GM10248 (cell line): ENCODE data around the gene C10orf95.

Experiments used
- CTCF ChIA-PET: fragments of 300-600 bp; sonication (Branson Sonifier 250); formaldehyde crosslinking; extraction: SDS; loops from one replicate; lab custom pipeline; 2021; ENCODE audit warnings: antibody characterized with exemption; lab: Yijun Ruan, JAX
- POLR2A ChIA-PET: fragments of 350-650 bp; sonication (Branson Sonifier 250); formaldehyde crosslinking; extraction: SDS; loops from one replicate; lab custom pipeline; 2020; ENCODE audit warnings: antibody characterized with exemption; lab: Yijun Ruan, JAX
- DNase-seq: peaks from one replicate; pipeline ENCODE4 v3.0.0; 2012; ENCODE audit errors: extremely low spot score
- CTCF ChIP-seq: IDR thresholded peaks from 2 replicates; pipeline ENCODE4 v1.5.1; 2012; ENCODE audit warnings: mild to moderate bottlenecking, low read depth; ENCODE audit errors: extremely low read depth, missing control alignments, control extremely low read depth

Gene C10orf95

GRCh38 chr10:102452672-102453340, 1.5 kb upstream of the C10orf95 start:
- no peak for TF ChIP-seq CTCF
- POLR2A ChIA-PET: interaction anchor here (0.6 kb wide), 1 partner anchor 10 kb away, joined by 4 read pairs; no protein-coding TSS in a partner anchor
- DNase-seq: no peak
- CTCF ChIA-PET: interaction anchor here (0.9 to 4.9 kb wide), 9 partner anchors 9 to 223 kb away, joined by 3 to 36 read pairs (median 6); partner anchors contain the start of gene FBXL15

GRCh38 chr10:102450374-102451104, 804 bp downstream of the C10orf95 start:
- peak; percentile 90 for DNase-seq
- POLR2A ChIA-PET: interaction anchor here (0.5 to 1.5 kb wide), 6 partner anchors 11 to 127 kb away, joined by 3 to 15 read pairs (median 5); no protein-coding TSS in a partner anchor
- CTCF ChIA-PET: interaction anchor here (0.8 to 4.9 kb wide), 16 partner anchors 9 to 281 kb away, joined by 3 to 36 read pairs (median 4); partner anchors contain the start of genes FBXL15 and PSD
- TF ChIP-seq CTCF: no peak

- CTCF ChIA-PET: interaction anchor here (1.2 to 4.9 kb wide), 8 partner anchors 11 to 55 kb away, joined by 3 to 36 read pairs (median 16); partner anchors contain the start of gene FBXL15
- no peak for DNase-seq
- POLR2A ChIA-PET: interaction anchor here (0.5 to 1.5 kb wide), 4 partner anchors 11 to 44 kb away, joined by 3 to 9 read pairs (median 6); no protein-coding TSS in a partner anchor
- no peak for TF ChIP-seq CTCF
These were observed 1.3 kb downstream of the C10orf95 start for GRCh38 chr10:102450124-102450373.

- DNase-seq: peak; percentile 74
- ChIA-PET CTCF (interaction anchor here (1.2 to 4.9 kb wide), 6 partner anchors 12 to 55 kb away, joined by 3 to 36 read pairs (median 24); partner anchors contain the start of gene FBXL15), POLR2A (interaction anchor here (0.9 to 1.5 kb wide), 2 partner anchors 12 to 14 kb away, joined by 6 to 9 read pairs; no protein-coding TSS in a partner anchor)
- no peak for TF ChIP-seq CTCF
These were observed 1.8 kb downstream of the C10orf95 start for GRCh38 chr10:102449321-102450123.

- no peak for DNase-seq
- ChIA-PET POLR2A (no interaction called here), CTCF (no interaction called here)
- TF ChIP-seq CTCF: no peak
These were observed 6.5 kb downstream of the C10orf95 start for GRCh38 chr10:102444851-102445250.

- no peak for DNase-seq
These were observed 13.0 kb downstream of the C10orf95 start for GRCh38 chr10:102438374-102438773.

More at GRCh38 chr10:102438374-102438773, 13.0 kb downstream of the C10orf95 start:
- CTCF ChIA-PET: no interaction called here
- TF ChIP-seq CTCF: no peak
- POLR2A ChIA-PET: no interaction called here
